KMS-11 (cell line): Measurements from ENCODE around the gene KHDC1L.
"Not testable (repeated sequence)": the region's sequence is repeated elsewhere in the genome, so short reads cannot be mapped to it uniquely, and the experiment has no call there.

ENCODE experiments used
- H2AFZ ChIP-seq: fragments of 200-600 bp; sonication (generic); 2 replicates; pipeline ENCODE4 v1.6.1; 2016; ENCODE audit warnings: antibody characterized with exemption, mixed run types, low read depth
- H3K27ac ChIP-seq: fragments of 200-600 bp; sonication (generic); 2 replicates; pipeline ENCODE4 v1.6.1; 2016; ENCODE audit warnings: mild to moderate bottlenecking, mixed run types
- H3K27me3 ChIP-seq: fragments of 200-600 bp; sonication (generic); 2 replicates; pipeline ENCODE4 v1.6.1; 2017; ENCODE audit warnings: mild to moderate bottlenecking, low read depth, mixed run types, moderate library complexity; ENCODE audit not compliant: insufficient read depth
- H3K36me3 ChIP-seq: fragments of 200-600 bp; sonication (generic); 2 replicates; pipeline ENCODE4 v1.6.1; 2017; ENCODE audit warnings: mild to moderate bottlenecking, mixed run types; ENCODE audit not compliant: insufficient read depth
- H3K4me1 ChIP-seq: fragments of 200-600 bp; sonication (generic); 2 replicates; pipeline ENCODE4 v1.6.1; 2016; ENCODE audit warnings: mild to moderate bottlenecking, low read depth, mixed run types; ENCODE audit not compliant: poor library complexity, severe bottlenecking
- H3K4me2 ChIP-seq: fragments of 200-600 bp; sonication (generic); 2 replicates; pipeline ENCODE4 v1.7.0; 2016; ENCODE audit warnings: mild to moderate bottlenecking, mixed run types
- H3K4me3 ChIP-seq: fragments of 200-600 bp; sonication (generic); IDR thresholded peaks from 2 replicates; pipeline ENCODE4 v1.6.1; 2017; ENCODE audit warnings: low read depth, low read length, mixed read lengths; ENCODE audit not compliant: insufficient read depth
- H3K79me2 ChIP-seq: fragments of 200-600 bp; sonication (generic); 2 replicates; pipeline ENCODE4 v1.6.1; 2016; ENCODE audit warnings: low read depth, mixed run types; ENCODE audit not compliant: insufficient read depth
- H3K9ac ChIP-seq: fragments of 200-600 bp; sonication (generic); 2 replicates; pipeline ENCODE4 v1.6.1; 2016; ENCODE audit warnings: mild to moderate bottlenecking, mixed run types
- H4K20me1 ChIP-seq: fragments of 200-600 bp; sonication (generic); 2 replicates; pipeline ENCODE4 v1.6.1; 2016; ENCODE audit warnings: mild to moderate bottlenecking, mixed run types; ENCODE audit not compliant: insufficient read depth
- CTCF ChIP-seq: fragments of 200-600 bp; sonication (generic); conservative IDR thresholded peaks from 2 replicates; pipeline ENCODE4 v1.6.1; 2017; ENCODE audit warnings: low read depth, mild to moderate bottlenecking, antibody characterized with exemption, low read length, moderate library complexity, mixed read lengths

The KHDC1L gene

GRCh38 chr6:73225396-73225795, at the start of gene KHDC1L:
TSS of gene KHDC1L (minus strand) at chr6:73225496. CDS start at chr6:73225408, 88 bp downstream.
- Histone ChIP-seq H3K4me2 (no peak within 1 kb of the TSS), H3K9ac (no peak within 1 kb of the TSS), H3K79me2 (no peaks in the 10 kb centered on the region), H3K4me3 (no peak within 1 kb of the TSS), H4K20me1 (no peaks in the 10 kb centered on the region), H3K36me3 (no peaks in the 10 kb centered on the region), H2AFZ (no peak within 1 kb of the TSS), H3K27ac (no peak within 1 kb of the TSS), H3K27me3 (no peaks in the 10 kb centered on the region), H3K4me1 (no peaks in the 10 kb centered on the region)
- no peak for TF ChIP-seq CTCF

GRCh38 chr6:73269296-73269695, 44.0 kb upstream of the KHDC1L start:
- H4K20me1 ChIP-seq, H2AFZ ChIP-seq, H3K27me3 ChIP-seq, H3K27ac ChIP-seq, H3K4me2 ChIP-seq, H3K79me2 ChIP-seq, H3K4me3 ChIP-seq, H3K4me1 ChIP-seq, H3K36me3 ChIP-seq, H3K9ac ChIP-seq: not testable (repeated sequence)

- not testable (repeated sequence) for H3K4me1 ChIP-seq, H2AFZ ChIP-seq, H3K36me3 ChIP-seq, H3K79me2 ChIP-seq, H3K27me3 ChIP-seq, H3K9ac ChIP-seq, H4K20me1 ChIP-seq, H3K4me3 ChIP-seq, H3K4me2 ChIP-seq, H3K27ac ChIP-seq
Measured at GRCh38 chr6:73268896-73269295, 43.6 kb upstream of the KHDC1L start.

GRCh38 chr6:73264446-73264845, 39.1 kb upstream of the KHDC1L start:
- no peak for TF ChIP-seq CTCF
- Histone ChIP-seq H3K4me1 (peaks cover 8% of the 10 kb centered on the region), H2AFZ (no peak overlapping the region), H3K9ac (no peak overlapping the region), H3K36me3 (no peaks in the 10 kb centered on the region), H3K79me2 (no peaks in the 10 kb centered on the region), H3K4me2 (peak overlapping the region; percentile 79; the same call in 1 of the 2 replicates), H4K20me1 (no peaks in the 10 kb centered on the region), H3K27me3 (no peaks in the 10 kb centered on the region), H3K4me3 (no peak overlapping the region), H3K27ac (no peak overlapping the region)

GRCh38 chr6:73263570-73263909, 38.2 kb upstream of the KHDC1L start:
- Histone ChIP-seq H3K27ac (no peak overlapping the region), H3K4me3 (no peak overlapping the region), H3K4me2 (peak overlapping the region; percentile 79), H3K36me3 (no peaks in the 10 kb centered on the region), H3K27me3 (no peaks in the 10 kb centered on the region), H4K20me1 (no peaks in the 10 kb centered on the region), H3K79me2 (no peaks in the 10 kb centered on the region), H3K4me1 (peaks cover 8% of the 10 kb centered on the region), H2AFZ (peak overlapping the region; percentile 79), H3K9ac (peak overlapping the region; percentile 61)
- no peak for TF ChIP-seq CTCF
